DMS114 treated with DMSO at 0.1 percent for 48 hours (cell line): Measurements from ENCODE around the gene C1orf167.

ENCODE experiments used
- DNase-seq: peaks from one replicate; lab custom pipeline; 2025; ENCODE audit not compliant: unreplicated experiment; lab: John Stamatoyannopoulos, UW

Gene C1orf167

GRCh38 chr1:11735854-11736745 is 25.9 kb upstream of the C1orf167 start, which contains the start of gene AGTRAP:
TSS of gene AGTRAP (plus strand) at chr1:11736136. CDS start at chr1:11736209, 73 bp downstream.
- DNase-seq, result peak; percentile 74

GRCh38 chr1:11736746-11737639 is 25.0 kb upstream of the C1orf167 start:
- no peak for DNase-seq

GRCh38 chr1:11738096-11738495 is 23.9 kb upstream of the C1orf167 start:
- DNase-seq, result no peak

- DNase-seq, result no peak
These were observed 23.2 kb upstream of the C1orf167 start for GRCh38 chr1:11738783-11739182.

- no peak for DNase-seq
These were observed 21.5 kb upstream of the C1orf167 start for GRCh38 chr1:11740258-11741192.

- DNase-seq, result no peak
These were observed 20.5 kb upstream of the C1orf167 start for GRCh38 chr1:11741482-11741881.

- no peak for DNase-seq
These were observed 20.0 kb upstream of the C1orf167 start for GRCh38 chr1:11741919-11742558.

- DNase-seq, result no peak
These were observed 17.7 kb upstream of the C1orf167 start for GRCh38 chr1:11744287-11744686.

GRCh38 chr1:11746092-11746491 is 15.9 kb upstream of the C1orf167 start:
- DNase-seq, result no peak

- DNase-seq, result no peak
These were observed 15.1 kb upstream of the C1orf167 start for GRCh38 chr1:11746795-11747487.

GRCh38 chr1:11748294-11749202 is 13.4 kb upstream of the C1orf167 start:
- DNase-seq, result no peak

GRCh38 chr1:11749203-11749689 is 12.7 kb upstream of the C1orf167 start:
- no peak for DNase-seq

GRCh38 chr1:11749996-11750395 is 12.0 kb upstream of the C1orf167 start:
- DNase-seq, result no peak

GRCh38 chr1:11751087-11751486 is 10.9 kb upstream of the C1orf167 start:
- DNase-seq, result no peak

GRCh38 chr1:11752359-11753088 is 9.5 kb upstream of the C1orf167 start:
- DNase-seq, result no peak

GRCh38 chr1:11753555-11754208 is 8.3 kb upstream of the C1orf167 start:
- DNase-seq, result no peak

GRCh38 chr1:11757047-11757446 is 4.9 kb upstream of the C1orf167 start:
- DNase-seq, result no peak
